SK-N-MC (cell line): Measurements from ENCODE around the gene ANKDD1B.

Experiments
- EZH2 ChIP-seq: fragments of 200-600 bp; sonication (generic); IDR thresholded peaks from one replicate; pipeline ENCODE4 v1.6.1; 2017; ENCODE audit warnings: antibody characterized with exemption
- POLR2AphosphoS5 ChIP-seq: IDR thresholded peaks from 2 replicates; pipeline ENCODE4 v1.6.1; 2012; ENCODE audit warnings: mild to moderate bottlenecking, low read depth, low read length, borderline replicate concordance

DNA sequence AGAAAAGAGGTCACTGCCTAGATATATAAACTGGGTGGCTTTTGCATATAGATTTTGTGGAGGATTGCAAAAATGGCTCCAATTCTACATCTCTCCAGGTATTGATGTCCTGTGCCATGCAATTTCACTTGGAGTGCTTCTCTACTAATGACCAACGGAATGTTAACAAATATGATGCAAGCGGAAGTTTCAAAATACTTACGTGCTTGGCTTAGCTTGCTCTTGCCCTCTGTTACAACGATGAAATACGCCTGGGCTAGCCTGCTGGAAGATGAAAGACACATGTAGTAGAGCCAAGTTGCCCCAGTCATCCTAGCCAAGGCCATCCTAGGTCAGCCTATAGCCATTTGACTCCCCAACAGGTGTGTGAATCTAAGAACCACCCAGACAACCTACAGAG, 109.6 kb downstream of the ANKDD1B start:
- TF ChIP-seq EZH2 (no peak), POLR2AphosphoS5 (no peak)
